Activated CD4-positive, alpha-beta T cell treated with anti-CD3 and anti-CD28 coated beads for 1 hour (primary cell): ENCODE results near the gene GRK5.
"Not testable (repeated sequence)": the region's sequence is repeated elsewhere in the genome, so short reads cannot be mapped to it uniquely, and the experiment has no call there.

Experiments used
- DNase-seq: peaks from one replicate; pipeline ENCODE4 v3.0.0-alpha.2; 2020

GRK5 gene

GRCh38 chr10:119252051-119252465, 44.7 kb downstream of the GRK5 start:
- no peak for DNase-seq

- DNase-seq: no peak
These were observed 45.2 kb downstream of the GRK5 start for GRCh38 chr10:119252470-119253151.

DNA sequence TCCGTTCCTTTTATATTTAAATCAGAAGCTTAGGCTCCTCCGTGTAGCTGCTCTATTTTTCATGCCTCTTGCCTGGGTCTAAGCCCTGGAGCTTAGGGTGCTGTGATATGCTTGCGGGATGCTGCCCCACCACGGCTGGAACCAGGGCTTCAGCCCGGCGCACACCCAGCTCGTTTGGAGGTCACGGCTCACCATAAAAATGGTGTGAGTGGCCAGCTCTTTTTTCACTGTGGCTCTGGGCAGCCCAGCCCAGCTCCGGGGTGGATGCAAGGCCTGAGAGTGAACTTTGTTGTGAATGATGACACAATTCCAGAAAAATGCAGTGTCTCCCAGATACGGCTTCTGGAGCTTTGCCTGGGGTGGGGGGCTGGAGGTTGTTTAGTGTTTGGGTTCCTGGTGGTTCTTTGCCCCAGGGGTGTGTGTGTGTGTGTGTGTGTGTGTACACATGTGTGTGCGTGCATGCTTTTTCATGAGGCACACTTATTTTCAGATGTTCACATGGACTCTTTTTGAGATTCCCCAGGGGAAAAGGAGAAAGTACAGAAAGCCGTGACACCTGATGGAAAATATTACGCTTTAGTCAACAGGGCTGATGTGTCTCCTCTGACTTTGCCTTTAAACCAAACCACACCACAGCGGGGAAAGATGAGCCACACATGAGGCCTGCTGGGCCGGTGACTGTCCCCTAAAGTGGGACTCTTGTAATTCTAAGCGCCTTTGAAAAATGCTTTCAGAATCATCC, 46.2 kb downstream of the GRK5 start:
- no peak for DNase-seq

GRCh38 chr10:119254335-119254734, 47.0 kb downstream of the GRK5 start:
- no peak for DNase-seq

- DNase-seq: no peak
These were observed 48.7 kb downstream of the GRK5 start for GRCh38 chr10:119256030-119256429.

DNA sequence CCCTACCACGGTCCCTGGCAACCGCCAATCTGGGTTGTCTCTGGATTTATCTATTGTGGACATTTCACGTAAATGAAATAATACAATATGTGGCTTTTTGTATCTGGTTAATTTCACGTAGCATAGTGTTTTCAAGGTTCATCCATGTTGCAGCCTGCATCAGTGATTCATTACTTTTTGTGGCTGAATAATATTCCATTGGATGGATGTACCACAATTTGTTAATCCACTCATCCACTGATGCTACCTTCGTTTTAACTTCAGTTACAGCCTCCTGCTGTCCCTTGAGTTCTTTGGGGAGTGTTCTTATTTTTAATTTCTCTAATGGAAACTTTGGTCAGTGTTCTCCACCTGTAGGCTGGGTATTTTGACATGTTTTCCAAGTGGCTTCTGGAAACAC, 49.5 kb downstream of the GRK5 start:
- DNase-seq: no peak

GRCh38 chr10:119257899-119258419, 50.6 kb downstream of the GRK5 start:
- DNase-seq: no peak

DNA sequence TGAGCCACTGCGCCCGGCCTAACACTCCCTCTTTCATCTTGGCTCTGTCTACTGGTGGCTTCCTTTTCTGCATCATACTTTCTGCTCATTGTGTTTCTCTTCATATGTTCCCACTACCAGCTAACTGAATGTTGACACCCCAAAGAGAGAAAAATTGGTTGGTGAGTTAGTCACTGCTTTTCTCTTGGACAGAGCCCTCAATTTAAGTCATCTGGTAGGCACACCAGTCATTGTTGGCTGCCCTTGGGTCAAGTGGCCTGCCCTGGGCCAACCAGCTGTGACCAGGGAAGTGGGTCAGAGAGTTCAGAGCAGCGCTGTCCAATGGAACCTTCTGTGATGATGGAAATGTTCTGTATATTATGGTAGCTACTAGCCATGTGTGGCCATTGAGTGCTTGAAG, 52.0 kb downstream of the GRK5 start:
- DNase-seq: no peak

DNA sequence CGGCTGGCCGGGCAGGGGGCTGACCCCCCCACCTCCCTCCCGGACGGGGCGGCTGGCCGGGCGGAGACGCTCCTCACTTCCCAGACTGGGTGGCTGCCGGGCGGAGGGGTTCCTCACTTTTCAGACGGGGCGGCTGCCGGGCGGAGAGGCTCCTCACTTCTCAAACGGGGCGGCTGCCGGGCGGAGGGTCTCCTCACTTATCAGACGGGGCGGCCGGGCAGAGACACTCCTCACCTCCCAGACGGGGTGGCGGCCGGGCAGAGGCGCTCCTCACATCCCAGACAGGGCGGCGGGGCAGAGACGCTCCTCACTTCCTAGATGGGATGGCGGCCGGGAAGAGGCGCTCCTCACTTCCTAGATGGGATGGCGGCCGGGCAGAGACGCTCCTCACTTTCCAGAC, 53.6 kb downstream of the GRK5 start:
- DNase-seq: not testable (repeated sequence)

DNA sequence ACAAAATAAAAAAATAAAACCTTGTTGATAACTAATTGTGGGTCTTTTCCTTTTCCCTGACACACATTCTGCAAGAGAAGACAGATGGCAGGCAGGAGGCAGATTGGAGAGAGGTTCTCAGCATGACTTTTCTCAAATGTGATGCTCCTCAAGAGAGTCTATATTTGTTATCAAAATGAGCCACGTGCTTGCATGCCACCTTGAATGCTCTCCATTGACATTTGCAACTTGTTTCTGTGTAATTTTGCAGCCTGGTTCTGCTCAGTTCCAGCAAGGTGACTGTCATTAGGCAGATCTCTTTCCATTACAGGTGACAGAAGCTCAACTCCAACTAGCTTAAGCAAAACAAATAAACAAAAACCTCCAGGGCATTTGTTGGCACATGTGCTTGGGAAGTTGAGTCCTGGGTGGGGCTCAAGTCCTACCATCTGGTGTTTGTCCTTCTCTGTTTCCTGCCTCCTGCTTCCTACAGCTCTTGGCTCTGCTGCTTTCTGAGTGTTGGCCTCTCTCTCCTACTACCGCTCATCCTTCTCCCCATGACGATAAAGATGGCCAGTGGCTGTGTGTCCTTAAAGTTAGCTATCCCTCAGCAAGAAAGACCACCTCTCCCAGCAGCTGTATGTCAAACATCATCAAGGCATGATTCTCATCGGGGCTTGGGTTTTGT, 56.7 kb downstream of the GRK5 start:
- DNase-seq: no peak

DNA sequence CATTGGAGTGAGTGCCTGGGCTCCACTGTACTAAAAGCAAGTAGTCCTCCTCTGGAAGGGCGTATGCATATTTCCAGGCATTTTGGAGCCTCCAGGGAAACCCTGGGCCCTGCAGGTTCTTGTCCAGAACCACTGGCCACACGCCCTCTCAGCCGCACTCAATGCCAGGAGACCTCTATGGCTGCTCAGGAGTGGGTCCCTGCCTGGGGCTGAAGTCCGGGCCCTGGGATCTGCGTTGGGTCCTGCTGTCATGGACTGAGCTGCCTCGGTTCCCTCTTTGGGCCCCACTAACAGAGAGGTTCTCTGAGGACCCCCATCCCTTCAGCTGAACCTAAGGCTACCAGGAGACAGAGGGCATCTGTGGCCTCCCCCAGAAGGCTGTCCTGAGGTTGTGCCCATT, 58.3 kb downstream of the GRK5 start:
- DNase-seq: no peak

GRCh38 chr10:119267384-119267783, 60.0 kb downstream of the GRK5 start:
- DNase-seq: no peak

GRCh38 chr10:119268428-119268827, 61.1 kb downstream of the GRK5 start:
- DNase-seq: no peak

GRCh38 chr10:119268871-119269506, 61.6 kb downstream of the GRK5 start:
- DNase-seq: peak; percentile 51

- DNase-seq: no peak
These were observed 62.4 kb downstream of the GRK5 start for GRCh38 chr10:119269737-119270136.

- DNase-seq: no peak
These were observed 63.5 kb downstream of the GRK5 start for GRCh38 chr10:119270762-119271366.

DNA sequence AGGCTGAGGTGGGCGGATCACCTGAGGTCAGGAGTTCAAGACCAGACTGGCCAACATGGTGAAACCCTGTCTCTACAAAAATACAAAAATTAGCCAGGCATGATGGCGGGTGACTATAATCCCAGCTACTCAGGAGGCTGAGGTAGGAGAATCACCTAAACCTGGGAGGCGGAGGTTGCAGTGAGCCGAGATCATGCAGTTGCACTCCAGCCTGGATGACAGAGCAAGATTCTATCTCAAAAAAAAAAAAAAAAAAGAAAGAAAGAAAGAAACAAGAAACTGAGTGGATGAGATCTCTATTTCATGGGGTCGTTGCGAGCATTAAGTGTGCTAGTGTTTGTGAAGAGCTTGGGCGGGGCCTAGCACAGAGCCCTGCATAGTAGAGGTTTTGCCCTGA, 65.0 kb downstream of the GRK5 start:
- DNase-seq: not testable (repeated sequence)

GRCh38 chr10:119272736-119273135, 65.4 kb downstream of the GRK5 start:
- DNase-seq: no peak

- DNase-seq: no peak
These were observed 66.0 kb downstream of the GRK5 start for GRCh38 chr10:119273413-119273812.

DNA sequence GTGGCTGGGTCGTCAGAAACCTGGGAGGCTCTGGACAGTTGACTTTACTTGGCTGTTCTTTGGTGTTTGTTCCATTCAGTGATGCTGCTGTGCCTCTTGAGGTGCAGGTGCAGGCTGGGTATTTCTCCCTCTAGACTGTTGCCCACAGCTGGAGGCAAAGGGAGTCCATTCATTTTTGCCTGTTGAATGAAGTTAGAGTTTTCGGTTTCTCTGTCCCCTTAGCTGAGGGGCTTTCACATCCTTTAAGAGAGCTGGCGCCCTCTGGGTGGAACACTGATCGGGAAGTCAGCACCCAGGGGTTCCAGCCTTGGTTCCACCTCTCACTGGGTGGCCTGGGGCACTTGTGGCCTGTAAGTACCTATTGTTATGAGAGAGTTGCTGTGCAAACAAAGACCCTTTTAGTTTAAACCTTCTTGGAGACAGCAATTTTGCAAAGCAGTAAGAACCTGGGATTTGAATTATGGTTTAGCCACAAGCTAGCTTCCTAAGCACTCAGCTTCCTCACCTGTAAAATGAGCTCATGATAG, 67.2 kb downstream of the GRK5 start:
- no peak for DNase-seq

- no peak for DNase-seq
These were observed 67.7 kb downstream of the GRK5 start for GRCh38 chr10:119275085-119275484.

DNA sequence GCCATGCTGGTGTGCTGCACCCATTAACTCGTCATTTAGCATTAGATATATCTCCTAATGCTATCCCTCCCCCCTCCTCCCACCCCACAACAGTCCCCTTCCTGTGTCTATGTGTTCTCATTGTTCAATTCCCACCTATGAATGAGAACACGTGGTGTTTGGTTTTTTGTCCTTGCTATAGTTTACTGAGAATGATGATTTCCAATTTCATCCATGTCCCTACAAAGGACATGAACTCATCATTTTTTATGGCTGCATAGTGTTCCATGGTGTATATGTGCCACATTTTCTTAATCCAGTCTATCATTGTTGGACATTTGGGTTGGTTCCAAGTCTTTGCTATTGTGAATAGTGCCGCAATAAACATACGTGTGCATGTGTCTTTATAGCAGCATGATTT, 68.8 kb downstream of the GRK5 start:
- not testable (repeated sequence) for DNase-seq
